ENCODE data around the gene UBTD1.

DNA sequence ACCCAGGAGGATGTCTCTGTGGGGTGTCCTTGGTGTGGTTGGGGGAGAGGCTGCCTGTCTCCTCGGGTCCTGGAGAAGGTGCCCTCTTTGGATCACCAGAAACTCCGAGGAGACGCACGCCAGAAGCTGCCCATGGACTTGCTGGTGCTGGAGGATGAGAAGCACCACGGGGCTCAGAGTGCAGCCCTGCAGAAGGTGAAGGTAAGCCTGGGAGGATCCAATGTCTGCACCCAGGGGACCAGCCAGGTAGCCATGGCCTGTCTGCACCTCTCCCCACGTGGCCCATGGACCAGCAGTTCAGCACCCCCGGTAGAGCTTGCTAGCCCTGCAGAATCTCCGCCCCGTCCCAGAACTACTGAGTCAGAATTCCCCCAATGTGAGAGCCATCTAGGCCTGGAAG is 79.0 kb downstream of the UBTD1 start:
- TF ChIP-seq POLR2A (IDR thresholded peaks at IDR 0.05; ENCODE audit: low read depth, low read length) (no peak), TAF1 (IDR thresholded peaks at IDR 0.05; ENCODE audit: low read depth, low read length) (no peak)
